ENCODE results near the gene CNBD2.
A peak's percentile ranks its signal among the peaks of the same experiment; 100 is the strongest.
"Not testable (repeated sequence)": the region's sequence is repeated elsewhere in the genome, so short reads cannot be mapped to it uniquely, and the experiment has no call there.

The CNBD2 gene

GRCh38 chr20:35967979-35968640, at the start of gene CNBD2:
TSS of gene CNBD2 (plus strand) at chr20:35968590. CDS start at chr20:35968763, 173 bp downstream.
- no peak for DNase-seq

DNA sequence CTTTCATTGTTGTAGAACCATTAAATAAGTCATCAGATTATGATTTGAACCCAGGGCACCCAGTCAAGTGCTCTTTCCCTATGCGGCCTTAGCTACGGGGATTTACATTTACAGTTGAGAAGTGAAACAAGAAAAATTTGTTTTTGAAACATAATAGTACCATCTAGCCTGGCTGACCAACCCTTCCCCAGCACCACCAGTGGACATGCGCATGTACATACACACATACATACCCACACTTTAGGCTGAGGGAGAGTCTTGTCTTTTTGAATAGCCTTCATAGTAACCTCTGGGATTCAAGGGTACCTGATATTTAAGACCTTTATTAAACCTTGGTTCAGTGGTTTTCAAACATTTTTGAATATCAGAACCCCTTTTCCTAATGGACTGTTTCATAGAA, 47.9 kb upstream of the CNBD2 start:
- DNase-seq: no peak

DNA sequence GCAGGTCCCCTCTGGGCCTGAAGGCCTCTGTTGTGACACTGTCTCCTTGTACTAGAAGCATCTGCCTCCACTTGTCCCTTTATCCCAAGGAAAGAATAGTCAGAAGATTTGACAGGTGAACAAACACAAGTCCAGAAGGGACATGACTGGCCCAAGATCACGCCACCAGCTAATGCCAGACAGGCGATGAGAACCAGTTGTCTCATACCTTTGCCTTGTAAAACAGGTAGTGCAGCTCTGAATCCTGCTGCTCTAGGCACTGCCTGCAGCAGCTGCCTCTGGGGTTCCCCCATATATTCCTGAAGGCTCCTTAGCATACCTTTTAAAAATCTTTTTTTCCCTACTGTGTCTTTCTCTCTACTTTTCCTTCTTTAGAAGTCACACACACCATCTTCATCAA, 39.1 kb upstream of the CNBD2 start:
- no peak for DNase-seq

GRCh38 chr20:35934050-35934449, 34.3 kb upstream of the CNBD2 start:
- no peak for DNase-seq

DNA sequence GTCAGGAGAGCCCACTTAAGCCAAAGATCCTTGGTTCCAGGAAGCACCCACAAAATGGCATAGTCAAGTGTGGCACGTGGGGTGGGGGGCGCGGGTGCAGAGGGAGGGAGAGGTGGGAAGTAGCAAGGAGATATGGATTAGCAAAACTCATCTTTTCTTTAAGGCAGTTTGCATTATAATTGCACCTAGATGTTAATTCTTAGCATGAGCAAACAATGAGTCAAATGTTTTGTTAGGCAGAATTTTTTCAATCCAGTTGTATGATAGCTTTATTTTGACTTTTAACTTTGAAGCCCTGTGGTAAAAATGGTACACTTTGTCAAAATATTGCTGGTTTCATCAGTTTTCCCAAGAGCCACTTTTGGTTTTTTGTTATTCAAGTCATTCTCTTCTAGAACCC, 29.1 kb upstream of the CNBD2 start:
- DNase-seq: no peak

DNA sequence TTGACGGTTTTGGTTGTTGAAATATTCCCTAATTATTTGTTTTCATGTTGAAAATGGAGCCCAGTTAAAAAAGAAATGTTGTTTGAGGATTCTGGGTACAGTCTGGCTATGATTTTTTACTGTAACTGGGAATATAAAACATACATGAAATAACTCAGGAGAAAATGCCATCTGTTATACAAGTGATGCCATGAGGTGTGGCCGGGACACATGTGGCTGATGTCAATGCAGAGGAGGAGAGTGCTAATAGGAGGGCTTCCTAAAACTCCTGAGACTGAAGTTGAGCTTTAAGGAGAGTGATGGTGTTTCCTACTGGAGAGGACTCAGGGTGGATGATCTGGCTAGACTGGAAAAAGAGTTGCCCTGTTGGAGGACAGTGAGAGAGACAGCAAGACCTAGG, 26.8 kb upstream of the CNBD2 start:
- no peak for DNase-seq

DNA sequence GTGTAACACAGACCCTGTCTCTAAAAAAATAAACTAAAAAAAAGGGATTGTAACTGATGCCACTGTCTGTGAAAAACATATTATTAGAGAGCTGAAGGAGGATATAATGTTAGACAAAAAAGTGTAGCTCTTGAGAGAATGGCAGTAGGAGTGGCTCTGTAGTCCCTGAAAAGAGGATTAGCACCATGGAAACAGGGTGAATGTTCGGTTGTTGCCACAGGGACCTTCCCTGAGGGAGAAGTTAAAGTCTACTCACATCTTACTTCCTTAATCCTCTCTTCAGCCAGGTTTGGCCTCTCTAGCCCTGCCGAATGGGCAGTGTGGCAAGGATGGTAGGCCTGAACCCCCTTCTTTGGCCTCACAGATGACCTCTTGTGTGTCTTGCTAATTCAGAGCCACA, 26.1 kb upstream of the CNBD2 start:
- no peak for DNase-seq

GRCh38 chr20:35947489-35947888, 20.9 kb upstream of the CNBD2 start:
- DNase-seq: no peak

DNA sequence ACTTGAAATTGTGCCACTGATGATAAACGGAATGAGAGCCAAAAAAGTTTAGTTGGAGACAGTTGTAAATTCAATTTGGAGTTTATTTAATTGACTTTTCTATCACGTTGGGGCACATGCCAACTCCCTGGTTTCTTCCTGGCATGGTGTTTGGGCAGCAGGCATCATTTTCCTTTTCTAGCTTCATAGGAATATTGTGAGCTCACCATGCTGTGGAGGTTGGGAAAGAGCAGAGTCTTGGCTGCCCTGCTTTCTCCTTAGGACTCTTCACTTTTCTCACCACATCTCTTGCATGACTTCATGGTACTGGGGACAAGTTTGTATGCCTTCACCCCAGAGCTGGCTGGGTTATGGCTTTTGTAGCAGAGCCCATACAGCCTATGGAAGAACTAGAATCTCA, 20.5 kb upstream of the CNBD2 start:
- no peak for DNase-seq

DNA sequence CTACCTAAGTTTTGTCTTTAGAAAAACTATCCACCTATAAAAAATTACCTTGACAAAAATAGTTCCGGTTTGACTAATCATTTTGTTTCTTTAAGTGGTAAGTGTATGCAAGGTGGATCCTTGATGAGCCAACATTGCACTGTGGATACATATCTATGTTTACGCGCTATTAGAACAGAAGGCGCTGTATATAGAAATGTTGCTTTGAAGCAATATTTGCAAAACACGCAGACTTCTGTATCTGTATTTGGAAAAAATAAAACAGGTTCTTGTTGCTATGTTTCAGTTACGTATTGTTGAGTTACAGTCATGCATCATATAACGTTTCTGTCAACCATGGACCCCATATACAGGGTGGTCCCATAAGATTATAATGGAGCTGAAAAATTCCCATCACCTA, 18.3 kb upstream of the CNBD2 start:
- DNase-seq: no peak

DNA sequence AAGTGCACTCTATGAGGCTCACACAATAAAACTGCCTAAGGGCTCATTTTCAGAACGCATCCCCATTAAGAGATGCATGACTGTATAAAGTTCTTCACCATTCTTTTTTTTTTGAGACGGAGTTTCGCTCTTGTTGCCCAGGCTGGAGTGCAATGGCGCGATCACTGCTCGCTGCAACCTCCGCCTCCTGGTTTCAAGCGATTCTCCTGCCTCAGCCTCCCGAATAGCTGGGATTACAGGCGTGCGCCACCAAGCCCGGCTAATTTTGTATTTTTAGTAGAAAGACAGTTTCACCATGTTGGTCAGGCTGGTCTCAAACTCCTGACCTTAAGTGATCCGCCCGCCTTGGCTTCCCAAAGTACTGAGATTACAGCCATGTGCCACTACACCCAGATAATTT, 16.3 kb upstream of the CNBD2 start:
- DNase-seq: not testable (repeated sequence)

- DNase-seq: no peak
Observed at GRCh38 chr20:35952480-35953386, 15.7 kb upstream of the CNBD2 start.

- DNase-seq: no peak
Observed at GRCh38 chr20:35953387-35954199, 14.8 kb upstream of the CNBD2 start.

DNA sequence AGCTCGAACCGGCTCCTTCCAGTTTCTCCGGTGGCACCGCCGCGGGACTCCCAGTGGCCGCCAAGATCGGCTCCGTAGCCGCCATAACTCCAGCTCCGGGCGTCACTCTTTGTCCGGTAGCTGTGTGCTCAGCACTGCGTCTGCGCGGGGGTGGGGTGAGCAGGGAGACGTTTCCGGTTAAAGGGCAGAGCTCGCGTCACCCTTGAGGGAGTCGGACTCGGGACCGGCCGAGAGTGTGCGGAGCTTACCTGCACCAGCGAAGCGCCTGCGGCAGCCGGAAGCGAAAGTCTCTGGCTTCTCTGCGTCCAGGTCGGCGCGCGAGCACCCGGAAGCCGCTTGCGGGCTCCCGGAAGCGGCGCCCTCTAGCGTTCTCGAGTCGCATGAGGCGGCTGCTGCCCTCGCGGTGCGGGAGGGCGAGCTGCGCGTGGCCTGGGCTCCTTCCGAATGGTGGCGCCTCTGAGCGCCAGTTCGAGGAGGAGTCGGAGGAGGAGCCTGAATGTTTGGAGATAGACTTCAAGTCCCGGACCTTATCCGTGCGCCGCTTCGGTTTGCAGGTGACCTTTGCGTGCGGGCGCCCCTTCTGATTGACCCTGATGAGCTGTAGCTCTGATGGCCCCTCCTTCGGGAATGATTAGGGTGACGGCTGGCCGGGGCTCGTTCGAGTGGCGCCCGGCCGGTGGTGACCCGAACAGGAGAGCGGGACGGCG, 14.0 kb upstream of the CNBD2 start, which contains the start of gene SCAND1:
Gene SCAND1 (minus strand): TSS at position 303 of the 707 bp plus-strand sequence. CDS start 218 bp downstream, at position 85.
- DNase-seq: peak; percentile 96

DNA sequence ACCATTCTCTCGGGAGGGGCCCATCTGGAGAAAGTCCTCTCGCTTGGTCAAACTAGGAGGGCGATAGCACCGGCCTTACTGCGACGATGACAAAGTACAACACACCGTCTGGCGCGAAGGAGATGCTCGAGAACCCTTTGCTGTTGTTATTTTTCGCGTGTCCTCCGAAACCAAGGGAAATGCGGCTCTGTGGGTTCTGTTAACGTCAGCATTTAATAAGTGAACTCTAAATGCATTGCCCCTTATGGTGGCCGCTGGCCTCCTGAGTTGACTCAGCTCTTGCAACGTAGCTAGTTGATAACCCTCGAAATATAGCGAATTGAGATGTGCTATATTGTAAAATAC, 13.5 kb upstream of the CNBD2 start:
- DNase-seq: peak; percentile 1

- DNase-seq: no peak
Observed at GRCh38 chr20:35956616-35957015, 11.8 kb upstream of the CNBD2 start.

GRCh38 chr20:35959291-35959690, 9.1 kb upstream of the CNBD2 start:
- DNase-seq: not testable (repeated sequence)

GRCh38 chr20:35963878-35964277, 4.5 kb upstream of the CNBD2 start:
- no peak for DNase-seq

- no peak for DNase-seq
Observed at GRCh38 chr20:35968930-35969329, 540 bp downstream of the CNBD2 start.

- DNase-seq: no peak
Observed at GRCh38 chr20:35971981-35972380, 3.6 kb downstream of the CNBD2 start.

DNA sequence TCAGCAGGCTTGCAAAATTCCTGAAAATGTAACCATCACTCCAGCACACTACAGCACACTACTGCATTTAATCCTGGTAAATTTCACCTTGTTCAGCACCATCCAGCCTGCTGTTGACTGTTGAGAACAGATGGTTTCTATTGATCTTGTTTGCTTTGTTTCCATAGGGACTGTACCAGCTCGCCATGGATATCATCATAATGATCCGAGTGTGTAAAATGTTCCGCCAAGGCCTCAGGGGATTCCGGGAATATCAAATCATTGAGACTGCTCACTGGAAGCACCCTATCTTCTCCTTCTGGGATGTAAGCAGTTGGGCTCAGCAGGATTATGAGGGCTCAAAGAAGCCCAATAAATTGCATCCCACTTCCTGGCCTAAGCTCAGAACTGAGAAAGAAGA, 4.1 kb downstream of the CNBD2 start:
- peak; percentile 49 for DNase-seq

DNA sequence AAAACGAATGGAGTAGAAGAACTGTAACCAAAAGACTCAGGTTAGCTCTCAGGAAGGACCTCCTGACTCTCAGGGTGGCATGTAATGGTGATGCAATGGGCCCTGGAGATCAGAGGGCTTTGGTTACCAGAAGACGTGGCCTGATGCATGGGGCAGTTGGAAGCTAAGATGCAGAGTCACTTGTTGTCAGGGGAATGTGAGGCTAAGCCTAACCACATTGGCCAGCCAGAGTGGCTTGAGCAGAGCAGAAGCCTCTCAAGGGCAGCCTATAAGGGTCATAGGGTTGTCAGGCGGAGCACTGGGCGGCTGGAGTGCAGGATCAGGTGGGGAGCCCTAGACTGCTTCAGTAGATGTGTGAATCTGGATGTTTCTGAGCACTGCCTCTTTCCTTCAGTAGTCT, 5.9 kb downstream of the CNBD2 start:
- DNase-seq: no peak

All from DMS153 (cell line).